SKM-1 (cell line): ENCODE results near the gene THSD7A.
A peak's percentile ranks its signal among the peaks of the same experiment; 100 is the strongest.

Source experiments
- DNase-seq: peaks from one replicate; lab custom pipeline; 2025; ENCODE audit not compliant: unreplicated experiment; lab: John Stamatoyannopoulos, UW

Gene THSD7A

GRCh38 chr7:11811709-11812108, 20.3 kb downstream of the THSD7A start:
- no peak for DNase-seq

DNA sequence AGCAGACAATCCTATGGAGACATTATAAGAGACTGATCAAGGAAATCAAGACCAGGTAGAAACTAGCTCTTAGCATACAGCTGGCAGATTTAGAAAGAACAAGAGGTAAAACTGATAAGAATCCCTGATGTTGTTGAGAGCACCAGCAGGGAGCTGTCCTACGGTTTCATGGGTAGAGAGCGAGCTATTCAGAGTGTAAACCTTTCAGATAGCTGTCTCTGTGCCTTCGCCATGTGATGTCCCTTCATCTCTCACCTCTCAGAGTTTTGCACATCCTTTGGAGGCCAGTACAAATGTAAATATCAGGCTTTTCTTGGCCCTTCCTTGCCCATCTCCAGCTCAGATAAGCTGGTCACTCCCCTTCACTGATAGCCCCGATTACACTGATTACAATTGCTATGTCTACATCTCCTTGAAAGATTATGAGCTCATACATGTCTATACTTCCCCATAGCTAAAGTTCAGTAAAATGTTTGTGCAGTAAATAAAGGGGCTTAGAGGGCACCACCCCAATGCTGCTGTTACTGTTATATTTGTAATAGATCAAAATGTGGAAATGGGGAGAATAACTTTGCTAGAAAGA, 21.9 kb downstream of the THSD7A start:
- no peak for DNase-seq

DNA sequence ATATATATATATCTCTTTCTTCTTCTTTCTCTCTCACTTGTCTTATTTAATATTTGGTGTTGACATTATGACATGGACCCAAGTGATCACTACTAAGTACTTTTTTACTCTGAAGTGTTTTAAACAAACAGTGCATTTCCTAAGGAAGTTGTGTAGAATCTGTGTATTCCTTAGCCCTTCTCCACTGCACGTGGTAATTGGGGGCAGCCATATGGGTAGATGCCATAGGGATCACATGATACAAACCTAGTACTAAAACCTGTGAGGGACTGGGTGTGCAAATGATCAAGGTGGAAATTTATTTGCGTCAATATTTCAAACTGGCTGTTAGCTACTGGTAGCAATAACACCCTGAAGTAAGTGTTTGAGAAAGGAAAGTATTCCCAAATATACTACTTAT, 25.0 kb downstream of the THSD7A start:
- DNase-seq: no peak

DNA sequence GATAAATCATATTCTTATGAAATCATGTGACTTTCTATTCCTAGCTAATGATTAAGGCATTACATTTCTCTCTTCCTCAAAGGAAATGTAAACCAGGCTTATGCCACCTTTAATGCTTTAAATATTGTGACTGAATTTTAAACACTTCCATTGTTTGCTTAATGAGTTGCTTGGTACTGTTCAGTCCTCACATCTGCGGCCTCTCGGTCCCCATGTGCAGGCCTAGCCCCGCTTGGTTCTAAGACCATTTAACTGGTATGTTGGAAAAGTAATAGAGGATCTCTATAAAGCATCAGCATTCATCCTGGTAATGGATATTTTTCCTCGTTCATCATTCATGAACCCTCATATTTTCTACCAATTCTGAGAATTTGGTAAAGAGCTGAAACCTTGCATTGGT, 27.4 kb downstream of the THSD7A start:
- no peak for DNase-seq

DNA sequence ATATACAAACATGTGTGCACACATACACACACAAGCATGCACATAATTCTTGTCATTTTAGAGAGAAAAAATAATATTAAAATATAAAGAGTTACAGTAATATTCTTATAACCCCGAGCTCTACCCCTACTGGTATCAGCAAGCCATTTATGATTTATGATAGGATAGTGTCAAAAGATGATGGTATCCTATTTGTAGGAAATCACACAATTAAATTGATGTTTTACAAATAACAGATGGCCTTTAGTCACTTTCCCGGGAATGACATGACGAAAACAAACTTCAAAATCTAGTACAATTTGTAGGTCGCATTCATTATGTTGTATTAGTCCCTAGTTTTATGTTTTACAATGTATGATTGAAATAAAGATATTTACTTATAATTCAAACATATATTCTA, 36.8 kb downstream of the THSD7A start:
- DNase-seq: no peak

GRCh38 chr7:11792166-11792565, 39.8 kb downstream of the THSD7A start:
- DNase-seq: no peak

GRCh38 chr7:11788568-11788967, 43.4 kb downstream of the THSD7A start:
- DNase-seq: no peak

GRCh38 chr7:11787534-11787933, 44.5 kb downstream of the THSD7A start:
- DNase-seq: no peak

DNA sequence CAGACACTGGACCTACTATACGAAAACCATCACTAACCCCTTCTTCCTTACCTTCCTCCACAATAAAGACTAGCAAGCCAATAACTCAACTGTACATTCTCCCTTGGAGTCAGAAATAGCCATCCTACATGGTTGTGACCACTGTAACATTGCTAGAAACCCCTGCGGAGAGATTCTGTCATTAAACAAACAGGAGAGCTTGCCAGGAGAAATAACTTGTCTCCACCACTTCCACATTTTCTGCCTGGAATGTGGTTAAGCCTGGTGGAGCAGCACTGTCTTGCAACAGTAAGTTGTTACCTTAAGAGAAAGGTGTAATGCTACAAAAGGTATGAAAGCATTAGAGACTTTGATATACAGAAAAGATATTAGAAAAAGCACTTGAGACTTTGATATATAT, 45.8 kb downstream of the THSD7A start:
- DNase-seq: no peak

DNA sequence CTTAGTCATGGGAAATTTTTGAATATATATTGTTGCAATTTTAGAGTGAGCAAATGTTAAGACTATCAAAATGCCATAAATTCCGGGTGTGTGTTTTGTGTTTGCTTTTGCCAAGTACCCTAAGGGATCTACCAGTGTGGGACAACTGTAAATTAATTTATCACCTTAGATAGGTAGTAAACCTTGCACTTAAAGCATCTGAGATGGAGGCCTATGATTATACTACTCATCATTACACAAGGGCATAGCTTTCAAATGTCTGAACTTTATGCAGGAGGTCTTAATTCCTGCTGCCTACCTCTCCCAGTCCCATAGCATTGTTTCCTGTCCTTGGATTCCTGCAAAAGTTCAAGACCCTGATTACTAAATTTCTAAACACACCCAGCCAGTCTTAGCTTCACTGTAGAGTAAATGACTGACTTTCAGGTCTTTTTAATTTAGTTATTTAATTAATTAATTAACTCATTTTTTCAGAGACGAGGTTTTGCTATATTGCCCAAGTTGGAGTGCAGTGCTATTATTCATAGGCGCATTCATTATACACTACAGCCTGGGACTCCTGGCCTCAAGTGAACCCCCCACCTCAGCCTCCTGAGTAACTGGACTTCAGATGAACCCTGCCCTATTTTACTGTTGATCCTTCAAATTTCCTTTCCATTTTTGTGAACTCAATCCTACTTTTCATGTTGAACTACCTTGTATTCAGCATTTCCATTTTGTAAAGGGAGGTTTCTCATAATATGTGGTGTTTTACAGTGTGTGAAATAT, 47.0 kb downstream of the THSD7A start:
- no peak for DNase-seq

DNA sequence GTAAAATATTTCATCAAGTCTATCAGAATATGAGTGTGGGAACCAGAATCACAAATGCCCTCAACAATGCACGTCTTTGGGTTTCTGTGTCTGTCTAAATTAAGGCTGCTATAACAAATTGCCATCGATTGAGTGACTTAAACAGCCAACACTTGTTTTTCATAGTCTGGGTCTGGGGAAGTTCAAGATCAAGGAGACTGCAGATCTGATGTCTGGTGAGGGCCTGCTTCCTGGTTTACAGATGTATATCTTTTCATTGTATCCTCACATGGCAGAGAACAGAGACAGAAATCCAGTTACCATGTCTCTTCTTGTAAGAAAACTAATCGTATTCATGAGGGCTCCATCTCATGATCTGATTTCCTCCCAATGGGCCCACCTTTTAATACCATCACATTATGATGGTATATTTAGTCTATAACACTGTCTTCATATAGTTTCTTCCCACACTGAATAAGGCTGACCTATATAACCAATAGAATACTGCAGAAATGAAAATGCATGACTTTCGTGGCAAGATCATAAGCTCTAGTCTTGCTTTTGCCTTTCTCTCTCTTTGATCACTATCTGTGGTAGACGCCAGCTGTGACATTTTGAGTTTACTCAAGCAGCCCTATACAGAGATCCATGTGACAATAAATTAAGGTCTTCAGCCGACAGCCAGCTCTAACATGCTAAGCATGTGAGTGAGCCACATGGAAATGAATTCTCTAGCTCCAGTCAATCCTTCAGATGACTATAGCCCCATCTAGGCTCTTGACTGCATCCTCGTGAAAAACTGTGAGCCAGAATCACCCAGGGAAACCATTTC, 51.9 kb downstream of the THSD7A start:
- DNase-seq: no peak

GRCh38 chr7:11776039-11776438, 56.0 kb downstream of the THSD7A start:
- no peak for DNase-seq

DNA sequence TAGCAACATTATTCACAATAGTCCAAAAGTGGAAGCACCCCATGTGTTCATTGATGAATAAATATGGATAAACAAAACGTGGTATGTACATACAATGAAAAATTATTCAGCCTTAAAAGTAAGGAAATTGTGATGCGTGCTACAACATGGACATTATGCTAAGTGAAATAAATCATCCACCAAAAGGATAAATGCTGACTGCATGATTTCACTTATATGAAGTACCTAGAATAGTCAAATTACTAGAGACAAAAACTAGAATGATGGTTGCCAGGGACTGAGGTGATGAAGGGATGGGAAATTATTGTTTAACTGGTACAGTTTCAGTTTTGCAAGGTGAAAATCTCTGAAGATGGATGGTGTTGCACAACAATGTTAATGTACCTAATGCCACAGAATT, 56.6 kb downstream of the THSD7A start:
- no peak for DNase-seq

GRCh38 chr7:11768263-11768662, 63.7 kb downstream of the THSD7A start:
- no peak for DNase-seq

- DNase-seq: no peak
These were observed 64.8 kb downstream of the THSD7A start for GRCh38 chr7:11767148-11767547.

- peak; percentile 93 for DNase-seq
These were observed 71.6 kb downstream of the THSD7A start for GRCh38 chr7:11760372-11760771.

- no peak for DNase-seq
These were observed 73.3 kb downstream of the THSD7A start for GRCh38 chr7:11758627-11759111.

DNA sequence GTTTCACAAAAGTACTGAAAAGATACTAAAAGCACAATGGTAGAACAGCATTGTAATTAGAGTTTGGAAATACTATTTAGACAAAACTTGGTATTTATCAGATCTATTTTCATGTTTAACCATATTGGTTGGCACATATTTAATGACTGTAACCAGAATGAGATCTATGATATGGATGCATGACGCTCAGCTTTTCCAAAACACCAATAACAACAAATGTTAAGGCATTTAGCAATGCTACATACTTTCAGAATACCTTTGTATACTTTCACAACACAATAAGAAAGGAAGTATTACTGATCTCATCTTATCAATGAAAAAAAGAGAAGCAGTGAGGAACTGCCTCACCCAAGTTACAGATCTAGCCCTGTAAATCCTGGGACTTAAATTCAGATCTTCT, 74.8 kb downstream of the THSD7A start:
- no peak for DNase-seq

DNA sequence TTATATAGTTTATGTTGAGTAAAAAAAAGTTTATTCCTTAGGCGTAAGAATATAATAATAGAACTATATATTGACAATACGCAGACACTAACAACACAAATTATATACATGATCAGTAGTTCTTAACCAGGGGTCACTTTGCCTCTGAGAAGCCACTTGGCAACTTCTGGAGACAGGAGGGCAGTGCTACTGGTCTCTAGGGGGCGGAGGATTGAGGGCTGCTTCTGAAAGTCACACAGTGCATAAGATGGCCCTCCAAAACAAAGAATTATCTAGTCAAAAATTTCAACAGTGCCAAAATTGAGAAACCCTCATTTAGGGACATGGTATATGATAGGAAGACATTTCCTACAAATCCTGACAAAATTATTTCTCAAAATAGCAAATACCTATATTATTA, 77.1 kb downstream of the THSD7A start:
- no peak for DNase-seq

- no peak for DNase-seq
These were observed 77.9 kb downstream of the THSD7A start for GRCh38 chr7:11754123-11754522.

GRCh38 chr7:11753433-11753832, 78.6 kb downstream of the THSD7A start:
- DNase-seq: no peak

DNA sequence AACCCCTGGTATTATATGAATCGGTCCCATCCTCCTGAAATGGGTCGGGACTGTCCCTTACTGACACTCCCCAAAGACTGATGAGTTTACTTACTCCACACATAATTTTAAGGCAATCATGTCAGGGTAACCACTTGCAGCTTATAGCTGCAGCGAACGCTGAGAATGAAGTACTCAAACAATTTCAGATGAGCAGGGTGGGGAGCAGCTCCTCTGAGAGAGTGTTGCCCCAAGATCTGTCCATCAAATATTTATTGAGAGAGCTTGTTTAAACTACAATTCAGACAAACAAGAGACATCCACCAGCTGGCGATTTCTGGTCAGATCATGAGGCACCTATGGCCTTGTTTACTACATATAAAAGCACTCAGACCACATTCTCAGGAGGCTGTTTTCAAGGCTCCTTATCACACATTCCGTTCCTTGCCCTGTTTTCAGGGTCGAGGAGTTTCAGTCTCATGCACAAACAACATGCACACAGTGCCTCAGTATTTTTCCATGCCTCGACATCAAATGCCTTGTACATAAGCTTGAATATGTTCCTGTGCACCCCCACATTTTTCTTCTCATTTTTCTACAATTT, 80.1 kb downstream of the THSD7A start:
- DNase-seq: no peak
